Measurements from ENCODE around the gene NPVF.

Gene NPVF, protein sequence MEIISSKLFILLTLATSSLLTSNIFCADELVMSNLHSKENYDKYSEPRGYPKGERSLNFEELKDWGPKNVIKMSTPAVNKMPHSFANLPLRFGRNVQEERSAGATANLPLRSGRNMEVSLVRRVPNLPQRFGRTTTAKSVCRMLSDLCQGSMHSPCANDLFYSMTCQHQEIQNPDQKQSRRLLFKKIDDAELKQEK

DNA sequence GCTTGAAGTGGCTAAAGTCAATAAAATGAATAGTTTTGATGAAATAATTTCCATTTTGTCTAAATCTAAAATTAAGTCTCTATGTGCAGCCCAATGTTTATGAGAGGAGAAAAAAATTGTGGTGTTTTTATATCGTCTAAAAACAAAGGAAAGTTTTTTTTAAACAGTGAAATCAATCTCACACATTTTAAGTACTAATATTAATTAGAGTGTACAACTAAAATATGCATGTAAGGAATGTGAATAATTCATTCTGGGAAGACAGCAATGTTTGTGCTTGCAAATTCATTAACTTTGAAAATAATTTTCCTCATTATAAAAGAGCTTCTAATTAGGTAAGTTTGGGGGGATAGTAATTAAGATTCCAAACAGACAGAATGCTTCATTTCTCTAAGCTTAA is at the start of gene NPVF:
Gene NPVF (minus strand): TSS at position 101 of the 400 bp plus-strand sequence. CDS start 47 bp downstream, at position 54.
- no peak for DNase-seq (ENCODE audit: insufficient read length, low spot score)
- no peak for FAIRE-seq

DNA sequence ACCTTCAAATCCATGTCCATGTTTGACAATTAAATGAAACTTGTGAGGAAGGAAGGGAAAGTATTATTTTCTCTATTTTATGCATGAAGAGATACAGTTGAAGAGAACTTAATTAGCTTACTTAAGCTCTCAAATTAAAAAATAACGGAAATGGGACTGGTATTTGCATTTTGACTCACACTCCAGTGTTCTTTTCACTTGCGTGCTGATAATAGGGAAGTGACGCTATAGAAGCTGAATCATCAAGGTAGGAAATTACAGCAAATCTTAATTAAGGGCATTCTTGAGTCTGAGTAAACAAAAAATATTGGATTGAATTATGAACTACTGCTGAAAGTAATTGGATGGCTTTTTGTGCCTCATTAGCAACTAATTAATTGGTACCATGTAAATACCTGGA is 44.0 kb upstream of the NPVF start:
- no peak for DNase-seq (ENCODE audit: insufficient read length, low spot score)
- no peak for FAIRE-seq

DNA sequence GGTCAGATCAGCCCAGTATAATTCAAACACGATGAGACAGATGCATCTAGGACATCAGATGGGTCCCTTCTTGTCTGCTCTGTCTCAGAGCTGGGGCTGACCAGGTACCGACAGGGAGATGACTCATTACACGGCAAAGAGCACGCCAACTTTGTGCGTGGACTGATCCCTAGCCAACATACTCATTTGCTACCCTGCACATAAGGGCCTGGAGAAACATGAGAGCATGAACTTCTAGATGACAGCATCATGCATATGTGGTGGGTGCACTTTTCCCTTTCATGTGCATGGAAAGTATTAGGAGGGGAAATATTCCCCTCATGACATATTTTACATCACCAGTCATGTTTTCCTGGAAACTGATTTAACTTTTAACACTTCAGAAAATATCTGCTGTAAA is 35.1 kb upstream of the NPVF start:
- no peak for FAIRE-seq
- no peak for DNase-seq (ENCODE audit: insufficient read length, low spot score)

DNA sequence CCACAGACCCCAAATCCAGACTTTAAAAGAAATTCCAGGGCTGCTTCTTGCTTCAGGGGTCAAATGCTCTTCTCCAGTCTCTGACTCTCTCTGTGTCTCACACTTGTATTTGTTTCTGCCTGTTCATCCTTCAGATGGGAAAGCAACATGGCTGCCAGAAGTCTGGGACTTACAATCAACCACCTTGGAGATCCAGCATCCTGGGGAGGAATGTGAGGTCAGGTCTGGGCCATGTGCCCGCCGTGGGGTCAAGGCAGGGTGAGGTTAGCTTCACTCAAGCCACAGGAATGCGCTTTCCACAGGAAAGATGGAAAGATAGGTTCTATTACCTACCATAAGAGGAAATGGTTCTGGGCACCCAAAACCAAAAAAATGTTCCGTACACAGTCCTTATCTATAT is 34.3 kb upstream of the NPVF start:
- FAIRE-seq: no peak
- DNase-seq (ENCODE audit: insufficient read length, low spot score): peak; percentile 7

DNA sequence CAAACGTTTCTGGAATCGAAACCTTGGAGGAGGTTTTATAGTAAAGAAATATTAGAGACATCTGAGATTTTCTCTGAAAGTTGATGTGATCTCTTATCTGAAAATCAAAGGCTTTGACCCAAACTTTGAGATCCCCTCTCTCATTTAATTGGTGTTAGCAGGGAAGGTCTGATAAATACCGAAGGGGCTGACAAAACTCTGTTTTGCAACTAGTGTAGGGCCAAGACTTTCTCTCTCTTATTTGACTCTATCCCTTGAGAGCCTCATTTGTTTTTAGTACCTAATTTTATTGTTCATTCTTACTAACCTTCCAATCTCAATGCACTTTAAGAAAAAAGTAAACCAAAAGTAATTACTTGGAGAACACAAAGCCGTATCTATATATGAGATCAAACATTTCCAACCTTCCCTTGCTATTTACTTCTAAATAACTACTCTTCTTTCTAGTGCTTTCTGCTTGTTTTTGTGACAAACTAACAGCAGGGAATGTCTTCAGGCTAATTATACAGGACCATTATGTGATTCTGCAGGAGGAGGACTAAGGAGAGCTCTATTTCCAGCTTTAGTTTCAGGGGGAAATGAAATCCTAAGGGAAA is 33.4 kb upstream of the NPVF start:
- DNase-seq (ENCODE audit: insufficient read length, low spot score) (no peak), FAIRE-seq (no peak)

DNA sequence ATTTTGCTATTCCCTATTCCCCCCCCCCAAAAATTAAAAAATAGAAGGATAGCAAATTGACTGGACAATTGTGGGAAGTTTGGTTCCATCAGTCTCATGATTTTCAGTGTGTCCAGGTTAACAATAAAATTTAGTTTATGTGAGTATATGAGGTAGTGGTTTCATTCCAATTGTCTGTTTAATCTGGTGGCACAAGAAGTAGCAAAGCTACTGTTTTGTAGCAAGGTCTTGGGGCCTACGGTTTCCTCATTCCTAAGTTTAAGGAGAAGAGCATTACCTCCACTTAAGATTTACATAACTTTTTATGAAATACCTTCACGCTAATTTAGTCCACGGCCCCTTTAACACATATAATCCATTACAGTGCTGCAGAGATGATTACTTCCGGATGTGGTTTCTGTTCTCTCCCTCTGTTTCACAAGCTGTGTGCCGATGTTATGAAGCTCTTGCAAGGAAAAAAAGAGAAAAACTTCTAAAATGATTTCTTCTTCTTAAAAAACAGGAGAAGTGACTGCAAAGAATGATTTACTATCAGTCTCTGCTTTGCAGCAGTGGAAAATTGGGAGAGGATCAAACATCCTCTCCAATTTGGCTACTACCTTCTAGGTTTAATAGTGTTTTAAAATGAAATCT is 32.7 kb upstream of the NPVF start:
- no peak for FAIRE-seq
- no peak for DNase-seq (ENCODE audit: insufficient read length, low spot score)

DNA sequence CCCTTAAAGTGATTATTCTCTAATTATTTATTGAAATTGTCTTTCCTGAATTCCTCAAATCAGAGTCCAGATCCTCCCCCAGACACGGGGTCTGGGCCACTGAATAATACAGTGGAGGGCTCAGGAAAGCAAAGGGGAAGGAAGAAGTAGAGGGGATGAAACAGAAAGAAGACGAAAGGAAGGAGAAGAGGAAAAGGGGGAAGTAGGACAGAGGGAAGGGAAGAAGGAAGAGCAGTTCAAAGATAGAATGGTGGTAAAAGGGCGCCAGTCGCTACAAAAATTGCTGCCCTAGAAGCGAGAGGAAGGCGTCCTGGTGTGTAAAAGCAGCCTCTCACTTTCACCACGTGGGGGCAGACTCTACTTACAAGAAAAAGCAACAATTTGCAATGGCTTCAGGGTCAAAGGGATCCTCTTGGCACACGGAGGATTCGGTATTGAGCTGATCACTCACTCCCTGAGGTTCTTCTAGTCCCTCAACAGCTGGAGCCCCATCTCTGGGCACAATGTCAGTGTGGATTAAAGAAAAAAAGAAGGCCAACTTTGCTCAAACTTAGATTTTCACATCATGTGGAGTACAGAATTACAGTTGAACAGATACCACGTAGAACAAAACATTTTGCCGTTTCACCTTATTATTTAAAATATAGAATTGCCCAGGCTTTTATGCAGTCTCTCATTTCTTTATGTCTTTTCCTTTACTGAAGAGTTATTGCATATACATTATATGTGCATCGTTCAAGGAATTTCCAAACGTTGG is 31.4 kb upstream of the NPVF start:
- FAIRE-seq: no peak

DNA sequence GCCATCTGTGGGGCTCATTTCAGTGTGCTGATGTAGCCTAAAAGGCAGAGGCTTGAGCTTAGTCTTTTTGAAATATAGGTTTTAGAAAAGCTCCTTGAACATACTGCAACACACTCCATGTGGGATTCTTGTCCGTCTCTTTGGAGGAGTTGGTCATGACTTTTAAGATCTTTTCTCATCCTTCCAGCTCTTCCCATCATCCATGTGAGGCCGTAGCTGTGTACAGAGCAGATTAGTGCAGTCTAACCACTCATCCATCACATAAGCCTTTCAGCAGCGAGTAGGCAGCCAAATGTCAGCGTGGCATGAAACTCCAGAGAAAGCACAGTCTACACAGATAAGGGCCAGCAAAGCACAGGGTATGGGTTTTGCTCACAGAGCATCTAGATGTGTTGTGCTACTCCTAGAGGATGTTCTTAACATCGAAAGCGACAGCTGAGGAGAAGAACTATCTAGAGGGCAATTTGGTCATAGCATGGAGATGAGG is 28.1 kb upstream of the NPVF start:
- no peak for FAIRE-seq
- DNase-seq (ENCODE audit: insufficient read length, low spot score): no peak

More for the DNA sequence above, 31.4 kb upstream of the NPVF start:
- peak; percentile 57 for DNase-seq (ENCODE audit: insufficient read length, low spot score)

DNA sequence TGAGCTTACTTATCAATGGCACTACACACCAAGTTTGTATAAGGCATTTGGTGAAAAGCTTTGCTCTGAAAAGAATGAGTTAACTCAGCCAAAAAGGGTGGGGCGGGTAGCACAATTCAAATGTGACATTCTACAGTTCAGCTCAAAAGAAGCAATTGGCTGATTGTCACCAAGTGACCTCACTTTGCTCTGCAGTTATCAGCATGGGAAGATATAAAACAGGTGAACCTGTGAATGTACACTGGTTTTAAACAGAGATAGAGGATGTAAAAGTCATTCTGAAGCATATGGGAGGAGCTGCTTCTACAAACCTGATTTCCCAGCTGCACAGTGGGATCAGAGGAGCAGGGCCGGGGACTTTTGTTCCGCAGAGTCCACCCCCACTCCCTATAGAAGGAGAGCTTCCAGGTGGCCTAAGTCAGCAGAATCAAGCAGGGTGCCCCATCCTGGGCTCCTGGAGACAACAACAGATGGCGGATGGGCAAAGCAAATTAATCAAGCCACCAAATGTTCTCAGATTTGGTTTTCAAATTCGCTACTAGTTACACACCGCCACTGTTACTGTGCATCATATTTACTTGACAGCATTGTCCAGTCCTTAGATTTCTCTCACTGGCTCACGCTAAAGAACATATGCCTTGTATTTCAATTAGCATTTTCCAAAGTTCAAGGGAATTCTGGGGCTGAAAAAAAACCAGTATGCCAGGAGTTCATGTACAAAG is 27.5 kb upstream of the NPVF start:
- no peak for DNase-seq (ENCODE audit: insufficient read length, low spot score)
- no peak for FAIRE-seq

DNA sequence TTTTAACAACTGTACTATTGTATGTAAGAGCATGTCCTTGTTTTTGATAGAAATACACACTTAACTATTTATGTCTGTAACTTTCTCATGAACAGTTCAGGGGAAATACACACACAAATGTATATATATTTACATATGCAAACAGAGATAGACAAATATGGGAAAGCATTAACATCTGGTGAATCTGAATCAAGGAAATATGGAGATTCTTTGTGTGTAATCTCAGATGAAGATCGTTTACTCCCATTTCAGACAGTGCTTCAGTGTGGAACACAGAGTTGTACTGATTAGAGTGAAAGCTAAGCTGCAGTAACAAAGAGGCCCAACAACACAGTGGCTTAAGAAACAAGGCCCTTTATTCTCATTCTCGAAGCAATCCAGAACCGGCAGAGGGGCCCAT is 26.3 kb upstream of the NPVF start:
- DNase-seq (ENCODE audit: insufficient read length, low spot score): no peak
- FAIRE-seq: no peak

DNA sequence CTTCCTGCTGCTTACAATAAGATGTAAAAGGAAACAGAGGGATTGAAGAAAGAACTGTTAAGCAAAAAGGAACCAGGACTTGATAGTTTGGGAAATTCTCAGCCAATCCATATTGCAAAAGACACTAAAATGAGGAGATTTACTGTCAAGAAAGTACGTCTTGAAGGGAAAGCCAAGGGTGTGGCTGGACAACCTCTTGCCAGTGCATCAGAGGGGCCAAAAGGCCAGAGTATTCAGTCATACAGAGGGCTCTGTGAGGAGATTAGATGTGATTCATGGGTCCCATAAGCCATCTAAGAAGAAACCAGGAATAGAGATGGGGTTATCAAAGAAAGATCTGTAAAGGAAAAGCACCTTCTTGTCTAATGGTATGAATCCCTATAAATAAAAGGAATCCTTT is 25.4 kb upstream of the NPVF start:
- FAIRE-seq (no peak), DNase-seq (ENCODE audit: insufficient read length, low spot score) (no peak)

DNA sequence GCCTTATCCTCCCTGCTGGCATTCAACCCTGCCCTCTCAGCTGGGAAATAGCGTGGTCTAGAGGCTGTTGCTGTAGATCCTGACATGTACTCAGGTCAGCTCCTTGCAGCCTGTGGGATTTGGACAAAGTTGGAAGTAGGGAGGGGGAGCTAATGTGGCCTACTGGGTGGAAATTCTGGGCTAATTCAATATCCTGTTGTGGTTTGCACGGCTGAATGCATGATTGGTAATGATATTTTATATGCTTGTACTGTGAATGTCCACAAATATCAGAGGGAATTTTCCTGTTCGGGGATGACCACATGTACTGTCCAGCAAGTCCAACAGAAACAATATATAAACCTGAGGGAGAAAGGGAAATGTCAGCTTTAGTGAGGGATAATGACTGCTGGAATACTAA is 22.1 kb upstream of the NPVF start:
- DNase-seq (ENCODE audit: insufficient read length, low spot score): no peak
- FAIRE-seq: no peak

DNA sequence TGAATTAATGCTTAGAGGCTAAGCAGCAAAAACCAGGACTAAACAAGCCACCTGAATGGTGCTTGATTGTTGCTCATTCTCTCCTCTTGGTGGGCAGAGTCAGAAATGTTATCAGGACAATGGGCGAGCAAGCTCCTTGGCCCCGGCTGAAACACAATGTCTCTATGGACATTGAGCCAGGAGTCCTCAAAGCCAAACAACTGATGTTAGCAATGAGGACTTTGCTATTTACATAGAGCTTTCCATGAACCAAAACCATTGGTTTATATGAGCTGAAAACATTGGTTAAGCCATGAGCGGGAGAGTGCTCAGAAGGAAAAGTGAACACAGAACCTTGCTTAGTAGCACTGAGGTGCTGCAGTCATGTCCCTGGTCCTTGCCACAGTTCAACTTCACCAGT is 21.5 kb upstream of the NPVF start:
- DNase-seq (ENCODE audit: insufficient read length, low spot score): no peak
- FAIRE-seq: no peak

DNA sequence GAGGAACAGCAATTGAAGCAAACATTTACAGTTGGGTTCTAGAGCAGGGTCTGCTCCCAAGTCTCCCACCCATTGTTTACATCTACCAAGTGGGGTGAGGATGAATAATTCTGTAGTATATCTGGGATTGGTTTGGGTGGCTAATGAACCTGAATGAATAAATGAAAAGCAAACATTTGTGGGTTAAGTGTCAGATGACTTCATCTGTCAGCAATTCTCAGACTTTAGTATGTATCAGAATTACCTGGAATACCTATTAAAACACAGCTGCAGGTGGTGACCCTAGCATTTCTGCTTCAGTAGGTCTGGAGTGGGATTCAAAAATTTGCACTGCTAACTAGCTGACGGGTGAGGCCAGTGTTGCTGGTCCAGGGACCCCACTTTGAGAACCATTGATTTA is 18.0 kb upstream of the NPVF start:
- FAIRE-seq (no peak), DNase-seq (ENCODE audit: insufficient read length, low spot score) (no peak)

DNA sequence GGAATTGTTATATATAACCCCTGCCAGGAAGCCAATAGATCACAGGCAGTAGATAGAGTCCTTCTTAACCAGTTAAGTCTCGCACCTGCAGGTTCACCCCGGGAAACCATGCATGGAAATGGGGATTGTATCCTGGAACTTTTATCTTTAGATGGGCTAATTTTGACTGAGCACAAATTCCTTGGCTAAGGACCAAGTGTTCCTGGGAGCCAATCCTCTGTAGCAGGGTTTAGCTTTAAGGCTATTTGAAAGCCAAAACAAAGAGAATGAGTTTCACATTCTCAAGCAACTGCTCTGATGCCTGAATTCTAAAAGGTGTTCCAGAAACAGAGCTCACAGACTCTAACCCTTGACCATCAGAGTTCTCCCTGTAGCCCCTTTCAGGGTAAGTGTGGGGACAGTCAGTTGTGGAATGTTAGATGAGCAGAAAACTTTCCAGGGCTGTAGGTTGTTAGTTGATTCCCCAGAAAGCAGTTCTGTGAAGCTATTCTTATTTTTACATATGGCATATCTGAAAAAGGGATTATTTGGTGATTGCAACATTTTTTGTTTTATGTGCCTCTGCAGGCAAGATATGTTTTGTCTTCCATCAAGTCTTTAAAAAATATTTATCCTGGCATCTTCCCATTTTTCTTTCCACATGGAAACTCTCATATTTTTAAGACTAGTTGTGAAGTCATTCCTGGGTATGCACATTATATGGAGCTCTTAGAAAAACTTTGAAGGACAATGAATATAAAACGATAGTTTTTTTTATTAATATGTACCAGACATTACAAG is 16.2 kb upstream of the NPVF start:
- no peak for DNase-seq (ENCODE audit: insufficient read length, low spot score)
- FAIRE-seq: no peak

DNA sequence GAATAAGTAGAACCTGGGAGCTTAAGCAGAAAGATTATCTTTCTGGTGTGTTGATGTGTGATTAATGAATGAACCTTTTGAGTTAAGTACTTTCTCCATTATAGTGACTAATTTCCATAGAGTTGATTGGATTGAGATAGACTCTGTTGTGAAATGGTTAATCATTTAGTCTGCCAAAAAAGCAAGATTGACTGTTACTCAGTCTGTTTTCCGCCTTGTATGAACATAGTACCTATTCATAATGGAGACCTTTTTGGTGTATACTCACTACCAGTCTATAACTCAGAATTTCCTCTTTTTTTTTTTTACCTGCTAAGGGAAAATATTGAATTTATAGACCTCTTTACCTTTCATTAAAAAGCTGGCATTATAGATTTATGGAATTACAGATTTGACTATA is 14.4 kb upstream of the NPVF start:
- FAIRE-seq: no peak
- no peak for DNase-seq (ENCODE audit: insufficient read length, low spot score)

DNA sequence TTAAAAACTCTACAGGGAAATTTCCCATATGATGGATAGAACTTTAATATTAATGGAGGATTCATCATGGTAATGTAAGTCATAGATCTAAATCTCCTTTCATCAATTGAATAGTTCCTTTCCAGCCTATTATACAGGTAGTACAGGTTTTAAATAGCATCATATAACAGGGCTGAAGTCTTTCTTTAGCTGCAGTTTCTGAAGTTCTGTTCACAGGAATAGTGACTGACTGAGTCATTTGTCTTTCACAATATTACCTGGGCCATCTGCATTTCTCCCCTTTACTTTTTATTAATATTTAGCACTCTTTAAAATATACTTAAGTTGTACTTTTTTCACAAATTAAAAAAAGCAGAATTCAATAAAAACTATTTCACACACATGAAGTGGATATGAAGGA is 12.6 kb upstream of the NPVF start:
- no peak for FAIRE-seq

DNA sequence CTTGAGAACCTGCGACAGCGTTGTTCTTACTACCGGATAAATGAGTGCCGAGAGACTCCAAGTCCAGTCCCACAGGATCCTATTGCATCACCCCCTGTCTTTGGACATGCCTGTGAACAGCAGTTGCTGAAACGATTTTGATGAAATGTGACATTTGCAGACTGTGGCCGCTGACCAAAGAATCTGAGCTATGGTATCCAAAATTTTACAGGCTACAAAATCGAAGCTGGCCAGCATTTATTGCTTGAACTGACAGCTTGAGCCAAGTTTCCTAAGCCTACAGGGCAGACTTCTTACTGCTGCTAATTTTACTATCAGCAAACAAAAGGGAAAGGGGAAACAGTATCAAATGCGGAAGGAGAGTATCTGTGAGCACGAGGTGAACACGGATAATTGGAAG is 12.1 kb upstream of the NPVF start:
- FAIRE-seq (no peak), DNase-seq (ENCODE audit: insufficient read length, low spot score) (no peak)

More for the DNA sequence above, 12.6 kb upstream of the NPVF start:
- no peak for DNase-seq (ENCODE audit: insufficient read length, low spot score)

DNA sequence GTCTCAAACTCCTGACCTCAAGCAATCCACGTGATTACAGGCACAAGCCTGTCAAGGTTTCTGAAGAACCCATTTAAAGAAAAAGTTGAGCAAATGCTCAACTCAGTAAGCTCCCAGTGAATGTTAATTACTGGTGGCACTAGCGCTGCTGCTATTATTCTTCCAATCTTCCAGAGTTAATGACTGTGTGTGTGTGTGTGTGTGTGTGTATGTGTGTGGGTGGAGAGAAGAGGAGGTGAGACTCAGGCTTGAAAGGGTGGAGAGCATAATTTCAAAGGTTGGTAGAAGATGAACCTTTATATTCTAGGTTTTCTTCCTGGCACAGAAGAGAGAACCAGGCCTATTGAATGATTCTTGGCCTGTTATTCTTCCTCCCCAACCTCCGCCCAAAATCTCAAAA is 11.6 kb upstream of the NPVF start:
- FAIRE-seq (no peak), DNase-seq (ENCODE audit: insufficient read length, low spot score) (no peak)

DNA sequence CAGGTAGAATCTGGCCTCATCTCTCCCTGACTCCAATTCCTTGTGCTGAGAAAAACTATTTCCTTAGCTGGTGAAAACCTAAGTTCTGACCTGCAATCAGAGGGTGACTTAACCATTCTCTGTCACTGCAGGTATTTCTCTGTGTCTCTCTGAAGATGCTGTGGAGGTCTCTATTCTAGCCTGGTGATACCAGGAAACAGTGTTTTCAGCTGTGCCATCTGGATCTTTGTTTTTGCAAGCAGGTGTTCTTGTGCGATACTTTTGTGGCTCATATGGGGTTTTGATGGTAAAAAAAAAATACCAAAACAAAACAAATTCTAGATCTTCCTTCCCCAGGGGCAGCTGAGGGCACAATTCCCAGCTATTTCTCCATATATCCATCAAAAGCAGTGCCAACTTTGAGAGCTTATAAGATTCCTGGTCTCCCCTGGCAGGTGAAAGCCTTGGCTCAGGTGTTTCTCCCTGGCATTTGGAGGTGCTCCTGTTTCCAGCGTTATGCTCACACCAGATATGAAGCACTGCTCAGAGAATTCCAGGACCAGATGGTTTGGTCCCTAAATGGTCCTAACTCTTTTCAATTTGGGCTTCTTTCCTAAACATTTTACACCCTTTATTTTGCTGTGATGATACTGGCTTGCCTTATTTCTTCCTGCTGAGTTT is 9.9 kb upstream of the NPVF start:
- no peak for DNase-seq (ENCODE audit: insufficient read length, low spot score)
- FAIRE-seq: no peak

Measured in HTR-8/SVneo (cell line).